ENCODE results near the gene HARS1. TPM values are rescaled to one million over a fixed set of nuclear protein-coding genes. Genes with fewer than 3 reads are reported as not detected.

The HARS1 gene
- polyA plus RNA-seq, 1 donor (not counting 4 experiments of a cell fraction or from before 2014, with no cell fraction given): 87.8 TPM

GRCh38 chr5:140677947-140678346 lies 13.2 kb downstream of the HARS1 start:
- H3K36me3 ChIP-seq (ENCODE audit: control insufficient read depth in 2 of 2, extremely low read depth in 1 of 2, insufficient read depth in 2 of 2, low read length in 2 of 2): peaks cover 33 to 40% of the 10 kb centered on the region in 2 experiments
- no peaks in the 10 kb centered on the region for H3K27me3 ChIP-seq (ENCODE audit: control insufficient read depth, extremely low read depth, insufficient read depth, low read length)
- H4K20me1 ChIP-seq (ENCODE audit: control insufficient read depth, extremely low read depth, insufficient read depth, low read length): no peaks in the 10 kb centered on the region
- H3K9ac ChIP-seq (ENCODE audit: control insufficient read depth, extremely low read depth, insufficient read depth, low read length): no peak overlapping the region
- H3K4me1 ChIP-seq (ENCODE audit: control insufficient read depth, extremely low read depth, insufficient read depth, low read length): no peaks in the 10 kb centered on the region
- DNase-seq (ENCODE audit: low read depth, low spot score): no peak
- H3K4me2 ChIP-seq (ENCODE audit: control insufficient read depth, extremely low read depth, insufficient read depth, low read depth, low read length): no peak overlapping the region
- no peaks in the 10 kb centered on the region for H3K79me2 ChIP-seq (ENCODE audit: control insufficient read depth, insufficient read depth, low read length)
- TF ChIP-seq, protein P1, sequence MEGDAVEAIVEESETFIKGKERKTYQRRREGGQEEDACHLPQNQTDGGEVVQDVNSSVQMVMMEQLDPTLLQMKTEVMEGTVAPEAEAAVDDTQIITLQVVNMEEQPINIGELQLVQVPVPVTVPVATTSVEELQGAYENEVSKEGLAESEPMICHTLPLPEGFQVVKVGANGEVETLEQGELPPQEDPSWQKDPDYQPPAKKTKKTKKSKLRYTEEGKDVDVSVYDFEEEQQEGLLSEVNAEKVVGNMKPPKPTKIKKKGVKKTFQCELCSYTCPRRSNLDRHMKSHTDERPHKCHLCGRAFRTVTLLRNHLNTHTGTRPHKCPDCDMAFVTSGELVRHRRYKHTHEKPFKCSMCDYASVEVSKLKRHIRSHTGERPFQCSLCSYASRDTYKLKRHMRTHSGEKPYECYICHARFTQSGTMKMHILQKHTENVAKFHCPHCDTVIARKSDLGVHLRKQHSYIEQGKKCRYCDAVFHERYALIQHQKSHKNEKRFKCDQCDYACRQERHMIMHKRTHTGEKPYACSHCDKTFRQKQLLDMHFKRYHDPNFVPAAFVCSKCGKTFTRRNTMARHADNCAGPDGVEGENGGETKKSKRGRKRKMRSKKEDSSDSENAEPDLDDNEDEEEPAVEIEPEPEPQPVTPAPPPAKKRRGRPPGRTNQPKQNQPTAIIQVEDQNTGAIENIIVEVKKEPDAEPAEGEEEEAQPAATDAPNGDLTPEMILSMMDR (optimal IDR thresholded peaks at IDR 0.05 in 1 of 3, IDR thresholded peaks at IDR 0.05 in 1 of 3, conservative IDR thresholded peaks at IDR 0.05 in 1 of 3; ENCODE audit: extremely low read depth in 1 of 3, insufficient read depth in 2 of 3, low read length in 3 of 3): no peak
- TF ChIP-seq EZH2 (IDR thresholded peaks at IDR 0.05; ENCODE audit: low read length): no peak
- H2AFZ ChIP-seq (ENCODE audit: control insufficient read depth, low read length): no peak overlapping the region
- no peak overlapping the region for H3K27ac ChIP-seq (ENCODE audit: control insufficient read depth, insufficient read depth, low read length)
- dilution Hi-C loops (cut with MboI; ENCODE audit: extremely low pct_ligation_motif_present, low sequenced_read_pairs): no loop called here
- H3K9me3 ChIP-seq (ENCODE audit: control insufficient read depth, low read depth, low read length): no peaks in the 10 kb centered on the region
- H3K9me1 ChIP-seq (ENCODE audit: control insufficient read depth, extremely low read depth, insufficient read depth, low read length): no peaks in the 10 kb centered on the region
- H3K4me3 ChIP-seq (ENCODE audit: control insufficient read depth in 2 of 3, extremely low read depth in 1 of 3, insufficient read depth in 2 of 3, low read depth in 1 of 3, low read length in 3 of 3): no peak overlapping the region
- FAIRE-seq: no peak

DNA sequence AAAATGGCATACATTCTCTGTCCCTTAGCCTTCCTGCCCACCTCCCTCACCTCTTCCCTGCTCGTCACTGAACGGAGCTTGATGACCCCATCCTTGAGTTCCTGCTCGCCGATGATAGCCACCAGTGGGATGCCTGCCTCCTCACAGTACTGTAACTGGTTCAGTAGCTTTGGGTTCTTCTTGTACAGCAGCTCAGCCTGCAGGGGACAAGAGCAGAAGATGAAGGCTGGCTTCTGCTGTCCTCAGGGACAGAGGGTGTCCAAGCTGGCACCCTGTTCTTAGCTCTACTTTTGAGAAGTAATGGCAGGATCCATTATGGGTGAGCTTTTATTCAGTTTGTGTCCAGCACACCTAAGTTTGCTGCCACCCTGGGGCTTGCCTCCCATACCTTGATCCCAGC lies 16.5 kb downstream of the HARS1 start:
- H3K4me3 ChIP-seq (ENCODE audit: control insufficient read depth in 2 of 3, extremely low read depth in 1 of 3, insufficient read depth in 2 of 3, low read depth in 1 of 3, low read length in 3 of 3): no peak overlapping the region
- no peak overlapping the region for H3K4me2 ChIP-seq (ENCODE audit: control insufficient read depth, extremely low read depth, insufficient read depth, low read depth, low read length)
- DNase-seq (ENCODE audit: low read depth, low spot score) (no peak), FAIRE-seq (no peak)
- H2AFZ ChIP-seq (ENCODE audit: control insufficient read depth, low read length): no peak overlapping the region
- H3K9me1 ChIP-seq (ENCODE audit: control insufficient read depth, extremely low read depth, insufficient read depth, low read length): no peaks in the 10 kb centered on the region
- no peak overlapping the region for H3K27ac ChIP-seq (ENCODE audit: control insufficient read depth, insufficient read depth, low read length)
- H3K9me3 ChIP-seq (ENCODE audit: control insufficient read depth, low read depth, low read length): no peaks in the 10 kb centered on the region
- H4K20me1 ChIP-seq (ENCODE audit: control insufficient read depth, extremely low read depth, insufficient read depth, low read length): no peaks in the 10 kb centered on the region
- H3K9ac ChIP-seq (ENCODE audit: control insufficient read depth, extremely low read depth, insufficient read depth, low read length): no peak overlapping the region
- no peaks in the 10 kb centered on the region for H3K4me1 ChIP-seq (ENCODE audit: control insufficient read depth, extremely low read depth, insufficient read depth, low read length)
- H3K36me3 ChIP-seq (ENCODE audit: control insufficient read depth in 2 of 2, extremely low read depth in 1 of 2, insufficient read depth in 2 of 2, low read length in 2 of 2): peaks cover 26 to 42% of the 10 kb centered on the region in 2 experiments
- TF ChIP-seq, protein P1 (optimal IDR thresholded peaks at IDR 0.05 in 1 of 3, IDR thresholded peaks at IDR 0.05 in 1 of 3, conservative IDR thresholded peaks at IDR 0.05 in 1 of 3; ENCODE audit: extremely low read depth in 1 of 3, insufficient read depth in 2 of 3, low read length in 3 of 3): no peak
- no peak for TF ChIP-seq EZH2 (IDR thresholded peaks at IDR 0.05; ENCODE audit: low read length)
- H3K79me2 ChIP-seq (ENCODE audit: control insufficient read depth, insufficient read depth, low read length): no peaks in the 10 kb centered on the region
- H3K27me3 ChIP-seq (ENCODE audit: control insufficient read depth, extremely low read depth, insufficient read depth, low read length): no peaks in the 10 kb centered on the region
- dilution Hi-C loops (cut with MboI; ENCODE audit: extremely low pct_ligation_motif_present, low sequenced_read_pairs): no loop called here

Data from keratinocyte (primary cell).